Activated T-helper 2 cell treated with anti-CD3 and anti-CD28 coated beads, Interferon-gamma antibody, Interleukin-2, Interleukin-4, amounts not matched to agents 10 μg/mL and 5 μg/mL and 100 μg/mL, durations not matched to agents 14 hours and 24 hours and 36 hours (primary cell): ENCODE measurements around the gene KCNK10. TPM values are rescaled to one million over a fixed set of nuclear protein-coding genes. Genes with fewer than 3 reads are reported as not detected.

Experiments used
- total RNA-seq: library from RNA; stranded (reverse); gene quantifications from 2 replicates; pipeline ENCODE4 v1.2.3, GENCODE V29; 2022

KCNK10 gene
- total RNA-seq, 1 donor from 2014 or later, result not detected

Other genes with a start within 250 kb of the KCNK10 start
- gene SPATA7, start 62.4 kb upstream of the KCNK10 start, total RNA-seq, result 2.3 and 3.1 TPM in 2 replicates
- 0.32 and 0.34 TPM in 2 replicates for gene PTPN21, start 231.7 kb upstream of the KCNK10 start, total RNA-seq
- 59.8 and 60.3 TPM in 2 replicates for gene ZC3H14, start 239.8 kb upstream of the KCNK10 start, total RNA-seq